GM10266 (cell line): ENCODE measurements around the gene DMAP1.

Source experiments
- DNase-seq: peaks from one replicate; pipeline ENCODE4 v3.0.0; 2012; ENCODE audit errors: extremely low spot score
- TF ChIP-seq, protein P1 (sequence below): IDR thresholded peaks from 2 replicates; pipeline ENCODE4 v1.5.1; 2012; ENCODE audit warnings: mild to moderate bottlenecking, low read depth; ENCODE audit not compliant: control insufficient read depth, insufficient read depth; ENCODE audit errors: missing control alignments

Gene DMAP1

DNA sequence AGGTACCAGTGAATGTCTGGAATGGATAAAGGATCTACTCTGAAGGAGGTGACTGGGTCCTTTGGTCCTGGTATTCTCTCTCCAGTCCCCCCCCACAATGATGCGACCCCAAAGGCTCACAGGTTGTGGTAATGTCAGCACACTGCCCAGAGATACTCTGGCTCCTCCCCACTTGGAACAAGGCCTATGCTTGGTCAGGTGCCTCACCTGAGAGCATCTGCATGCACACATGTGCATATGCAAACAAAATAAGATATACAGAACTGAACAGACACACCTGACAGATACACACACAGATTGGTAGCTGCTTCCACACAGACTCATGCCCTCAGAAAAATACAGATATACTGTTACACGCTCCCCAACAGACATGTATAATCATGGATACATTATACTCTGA, 33.5 kb downstream of the DMAP1 start:
- DNase-seq: no peak

DNA sequence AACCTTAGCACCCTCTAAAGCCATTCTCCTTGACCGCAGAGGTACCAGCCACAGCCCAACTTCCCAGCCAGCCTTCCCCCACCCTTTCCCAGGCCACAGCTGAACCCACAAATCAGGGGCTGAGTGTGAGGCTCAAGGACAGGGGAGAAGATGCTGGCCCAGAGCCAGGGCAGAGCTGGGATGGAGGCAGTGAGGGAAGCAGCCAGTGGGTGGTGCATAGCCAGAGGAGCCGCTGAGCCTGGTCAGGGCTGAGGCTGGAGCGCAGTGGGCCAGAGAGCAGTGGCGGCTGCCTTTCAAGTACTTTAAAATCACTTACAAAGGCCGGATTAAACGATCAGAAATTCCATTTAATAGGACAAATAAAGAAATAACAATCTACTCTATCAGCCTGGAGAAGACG, 36.3 kb downstream of the DMAP1 start:
- TF ChIP-seq, protein P1, sequence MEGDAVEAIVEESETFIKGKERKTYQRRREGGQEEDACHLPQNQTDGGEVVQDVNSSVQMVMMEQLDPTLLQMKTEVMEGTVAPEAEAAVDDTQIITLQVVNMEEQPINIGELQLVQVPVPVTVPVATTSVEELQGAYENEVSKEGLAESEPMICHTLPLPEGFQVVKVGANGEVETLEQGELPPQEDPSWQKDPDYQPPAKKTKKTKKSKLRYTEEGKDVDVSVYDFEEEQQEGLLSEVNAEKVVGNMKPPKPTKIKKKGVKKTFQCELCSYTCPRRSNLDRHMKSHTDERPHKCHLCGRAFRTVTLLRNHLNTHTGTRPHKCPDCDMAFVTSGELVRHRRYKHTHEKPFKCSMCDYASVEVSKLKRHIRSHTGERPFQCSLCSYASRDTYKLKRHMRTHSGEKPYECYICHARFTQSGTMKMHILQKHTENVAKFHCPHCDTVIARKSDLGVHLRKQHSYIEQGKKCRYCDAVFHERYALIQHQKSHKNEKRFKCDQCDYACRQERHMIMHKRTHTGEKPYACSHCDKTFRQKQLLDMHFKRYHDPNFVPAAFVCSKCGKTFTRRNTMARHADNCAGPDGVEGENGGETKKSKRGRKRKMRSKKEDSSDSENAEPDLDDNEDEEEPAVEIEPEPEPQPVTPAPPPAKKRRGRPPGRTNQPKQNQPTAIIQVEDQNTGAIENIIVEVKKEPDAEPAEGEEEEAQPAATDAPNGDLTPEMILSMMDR: no peak
- DNase-seq: no peak

More for the DNA sequence above, 33.5 kb downstream of the DMAP1 start:
- TF ChIP-seq, protein P1: no peak

DNA sequence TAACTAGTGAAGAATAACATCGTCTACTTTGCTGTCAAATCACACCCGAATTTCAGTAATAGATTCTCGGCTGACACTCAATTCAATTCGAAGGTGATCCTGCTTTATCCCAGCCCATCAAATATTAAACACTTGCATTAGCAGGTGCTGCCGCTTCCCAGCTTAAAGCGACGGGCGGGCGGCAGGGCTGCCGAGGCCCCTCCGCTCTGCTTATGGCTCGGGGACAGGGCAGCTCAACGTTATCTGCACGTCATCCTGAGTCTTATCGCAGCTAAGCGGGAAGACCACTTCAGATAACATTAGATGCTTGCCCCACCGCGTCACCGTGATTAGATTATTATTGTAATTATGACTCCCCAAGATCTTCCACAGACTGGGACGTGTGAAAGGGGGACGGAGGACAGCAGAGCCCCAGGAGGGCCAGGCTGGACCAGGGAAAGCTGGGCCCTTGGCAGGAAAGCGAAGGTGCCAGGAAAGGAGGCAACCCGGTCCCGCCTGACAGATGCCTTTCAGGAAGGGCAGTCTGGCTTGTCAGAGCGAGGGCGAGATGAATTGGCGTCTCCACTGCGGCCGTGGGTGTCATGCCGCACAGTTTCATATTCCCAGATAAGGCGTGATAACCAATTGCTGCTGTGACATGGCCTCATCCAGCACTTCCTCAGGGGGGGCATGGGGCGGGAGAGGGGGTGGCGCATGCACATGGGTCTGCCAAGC, 37.0 kb downstream of the DMAP1 start:
- TF ChIP-seq, protein P1: no peak
- no peak for DNase-seq

DNA sequence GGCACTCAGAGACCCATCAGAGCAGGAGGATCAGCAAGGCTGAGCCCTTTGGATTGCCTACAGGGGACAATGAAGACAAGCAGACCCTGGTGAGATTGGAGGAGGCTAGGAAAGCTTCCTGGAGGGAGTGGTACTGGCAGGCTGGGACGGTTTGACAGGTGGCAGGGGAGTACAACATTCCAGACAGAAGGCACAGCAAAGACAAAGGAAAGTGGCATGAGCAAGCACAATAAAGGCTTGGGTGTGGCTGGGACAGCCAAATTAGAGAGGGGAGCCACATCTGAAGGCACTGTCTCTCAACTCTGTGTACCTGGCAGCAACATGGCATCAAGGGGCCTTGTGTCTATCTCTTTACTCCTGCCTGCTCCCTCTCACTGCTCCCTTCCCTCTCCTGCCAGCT, 38.2 kb downstream of the DMAP1 start:
- no peak for DNase-seq
- TF ChIP-seq, protein P1: no peak

DNA sequence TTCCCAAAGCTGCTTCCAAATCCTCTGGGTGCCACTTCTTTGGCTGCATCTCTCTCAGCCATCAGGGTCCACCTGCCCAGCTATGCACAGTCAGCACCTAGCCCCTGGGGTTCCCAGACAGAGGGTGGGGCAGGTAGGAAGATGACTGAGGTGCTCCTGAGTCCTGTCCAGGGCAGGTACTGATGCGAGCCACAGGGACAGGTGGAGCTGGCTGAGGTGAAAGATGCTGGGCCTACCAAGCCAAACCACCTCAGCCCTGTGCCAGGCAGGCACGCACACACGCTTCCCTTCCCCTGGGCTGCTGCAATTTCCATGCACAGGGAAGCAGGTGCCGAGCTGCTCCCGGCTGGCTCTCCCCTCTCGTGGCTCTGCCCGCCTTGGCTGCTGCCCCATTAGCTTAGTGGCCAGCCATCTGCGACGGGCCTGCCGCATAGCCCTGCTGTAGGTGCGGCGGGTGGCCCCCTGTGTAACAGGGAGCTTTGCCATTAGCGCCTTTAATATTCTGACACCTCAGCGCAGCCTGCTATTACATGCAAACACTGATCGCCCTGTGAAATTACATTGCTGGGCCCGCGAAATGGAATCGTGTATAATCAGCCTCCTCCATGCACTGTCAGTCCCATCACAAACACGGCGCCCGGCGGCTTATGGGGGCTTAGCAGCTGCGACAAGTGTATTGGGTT, 38.9 kb downstream of the DMAP1 start:
- TF ChIP-seq, protein P1: no peak
- DNase-seq: no peak

DNA sequence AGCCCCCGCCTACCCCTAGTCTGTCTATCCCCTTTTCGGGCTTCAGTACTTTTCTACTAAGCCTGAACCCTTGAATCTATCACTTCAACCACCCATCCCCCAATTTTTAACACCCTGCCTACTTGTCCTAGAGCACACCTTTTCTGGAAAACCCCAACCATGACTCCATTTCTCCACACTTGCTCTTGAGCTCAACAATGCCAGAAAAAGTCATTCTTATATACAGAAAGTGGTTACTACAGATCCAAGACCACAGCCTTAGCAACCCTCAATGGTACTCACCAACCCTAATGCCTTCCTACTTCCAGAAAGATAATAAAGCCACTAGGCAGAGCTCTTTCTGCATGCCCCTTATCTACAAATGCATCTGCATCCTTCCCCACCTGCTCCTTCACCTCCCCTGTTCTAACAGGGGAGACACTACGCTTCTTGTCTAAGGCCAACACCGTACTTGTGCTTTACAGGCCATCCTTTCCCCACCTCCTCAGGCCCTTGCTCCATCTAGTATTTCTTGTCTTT, 41.2 kb downstream of the DMAP1 start:
- TF ChIP-seq, protein P1: no peak
- DNase-seq: no peak
